Caco-2 (cell line): ENCODE measurements around the gene GOLM1. TPM values are rescaled to one million over a fixed set of nuclear protein-coding genes. Genes with fewer than 3 reads are reported as not detected.

Experiments
- BruUV-seq: library from RNA; stranded (reverse); fragments of 400-500 nt; replicated peaks from 2 replicates; lab custom pipeline; 2021; lab: Mats Ljungman, UMichigan
- CTCF ChIA-PET: fragments of 300-600 bp; sonication (Branson Sonifier 250); formaldehyde crosslinking; loops from one replicate; lab custom pipeline; 2022; ENCODE audit warnings: antibody characterized with exemption; lab: Charles Lee
- POLR2A ChIA-PET: fragments of 300-600 bp; sonication (Branson Sonifier 250); formaldehyde crosslinking; loops from one replicate; lab custom pipeline; 2022; ENCODE audit warnings: antibody characterized with exemption; lab: Charles Lee
- DNase-seq, 2 experiments: peaks; one replicate each; pipeline versions ENCODE4 v3.0.0 to v3.0.0-alpha.2; 2020 to 2022
- H3K27me3 ChIP-seq: replicated peaks from 2 replicates; pipeline ENCODE4 v1.6.0; 2011; ENCODE audit warnings: low read length; ENCODE audit not compliant: control insufficient read depth, insufficient read depth
- H3K36me3 ChIP-seq: 2 replicates; pipeline ENCODE4 v1.5.1; 2011; ENCODE audit warnings: low read length; ENCODE audit not compliant: control insufficient read depth, insufficient read depth
- H3K4me1 ChIP-seq: fragments of 250-450 bp; sonication (Bioruptor Pico); 2 replicates; pipeline ENCODE4 v1.5.1; 2020; ENCODE audit warnings: mild to moderate bottlenecking
- H3K4me3 ChIP-seq: 2 replicates; pipeline ENCODE4 v1.5.1; 2011; ENCODE audit warnings: low read depth, mild to moderate bottlenecking, control low read depth, low read length
- H3K9me3 ChIP-seq: fragments of 250-450 bp; sonication (Bioruptor Pico); 2 replicates; pipeline ENCODE4 v1.5.1; 2020; ENCODE audit warnings: mild to moderate bottlenecking, moderate library complexity
- H3K27ac Mint-ChIP-seq: one replicate; pipeline ENCODE4 v1.8.0; 2022; ENCODE audit warnings: mixed read lengths; ENCODE audit not compliant: unreplicated experiment
- H3K27me3 Mint-ChIP-seq: one replicate; pipeline ENCODE4 v1.8.0; 2022; ENCODE audit warnings: mixed read lengths; ENCODE audit not compliant: insufficient read depth, unreplicated experiment
- H3K36me3 Mint-ChIP-seq: one replicate; pipeline ENCODE4 v1.8.0; 2022; ENCODE audit warnings: mild to moderate bottlenecking, mixed read lengths; ENCODE audit not compliant: insufficient read depth, unreplicated experiment
- H3K4me1 Mint-ChIP-seq: one replicate; pipeline ENCODE4 v1.8.0; 2022; ENCODE audit warnings: low read depth, mixed read lengths; ENCODE audit not compliant: unreplicated experiment
- H3K4me3 Mint-ChIP-seq: one replicate; pipeline ENCODE4 v1.8.0; 2022; ENCODE audit warnings: mild to moderate bottlenecking, moderate library complexity, mixed read lengths; ENCODE audit not compliant: unreplicated experiment
- H3K9me3 Mint-ChIP-seq: one replicate; pipeline ENCODE4 v1.8.0; 2022; ENCODE audit warnings: mixed read lengths; ENCODE audit not compliant: unreplicated experiment
- intact Hi-C: fragments of 100-400 bp; cut with micrococcal nuclease; formaldehyde crosslinking; loops from one replicate; pipeline ENCODE4 v1.10.0; 2022; ENCODE audit not compliant: unreplicated experiment
- total RNA-seq: library from RNA; stranded (reverse); gene quantifications from 2 replicates; pipeline ENCODE4 v1.2.3, GENCODE V29; 2022
- TF ChIP-seq, protein P1 (sequence below), 2 experiments: fragments of 200-600 bp in 1 of 2; IDR thresholded peaks; 1 replicate in 1 of 2; 2 replicates in 1 of 2; pipeline versions ENCODE4 v1.5.1 to v1.8.0; 2011 to 2022; ENCODE audit warnings: antibody characterized with exemption in 1 of 2, control low read depth in 1 of 2, inconsistent platforms in 1 of 2, low read depth in 1 of 2, low read length in 1 of 2, mild to moderate bottlenecking in 1 of 2, moderate library complexity in 1 of 2; ENCODE audit not compliant: insufficient read depth in 1 of 2, severe bottlenecking in 1 of 2, unreplicated experiment in 1 of 2

The GOLM1 gene
- total RNA-seq, 1 experiment from 2014 or later, result 53.6 TPM

DNA sequence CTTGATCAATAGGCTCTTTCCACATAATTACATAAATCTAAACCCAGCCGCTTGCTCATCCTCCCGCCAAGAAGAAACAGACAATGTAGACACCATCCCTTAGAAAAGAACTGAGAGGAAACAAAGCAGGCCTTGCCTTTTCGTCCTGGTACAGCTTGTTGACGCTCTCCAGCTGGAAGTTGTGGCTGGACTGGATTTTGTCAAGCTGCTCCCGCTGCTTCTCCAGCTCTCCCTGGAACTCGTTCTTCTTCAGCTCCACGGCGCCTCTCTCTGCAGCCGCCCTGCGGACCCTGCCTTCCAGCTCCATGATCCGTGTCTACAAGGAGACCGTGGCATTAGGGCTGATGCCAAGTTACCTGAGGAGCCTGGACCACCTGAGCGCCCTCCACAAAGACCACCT is 22.1 kb downstream of the GOLM1 start:
- Histone ChIP-seq H3K9me3 (no peaks in the 10 kb centered on the region), H3K4me1 (no peaks in the 10 kb centered on the region), H3K4me3 (no peak overlapping the region), H3K27me3 (no peaks in the 10 kb centered on the region), H3K36me3 (no peaks in the 10 kb centered on the region; the same call in 1 of the 2 replicates)
- Mint-ChIP-seq H3K36me3 (no peaks in the 10 kb centered on the region), H3K27me3 (no peaks in the 10 kb centered on the region), H3K9me3 (no peaks in the 10 kb centered on the region), H3K27ac (no peak overlapping the region), H3K4me1 (peaks cover 8% of the 10 kb centered on the region), H3K4me3 (no peak overlapping the region)
- POLR2A ChIA-PET, result no interaction called here
- TF ChIP-seq, protein P1, sequence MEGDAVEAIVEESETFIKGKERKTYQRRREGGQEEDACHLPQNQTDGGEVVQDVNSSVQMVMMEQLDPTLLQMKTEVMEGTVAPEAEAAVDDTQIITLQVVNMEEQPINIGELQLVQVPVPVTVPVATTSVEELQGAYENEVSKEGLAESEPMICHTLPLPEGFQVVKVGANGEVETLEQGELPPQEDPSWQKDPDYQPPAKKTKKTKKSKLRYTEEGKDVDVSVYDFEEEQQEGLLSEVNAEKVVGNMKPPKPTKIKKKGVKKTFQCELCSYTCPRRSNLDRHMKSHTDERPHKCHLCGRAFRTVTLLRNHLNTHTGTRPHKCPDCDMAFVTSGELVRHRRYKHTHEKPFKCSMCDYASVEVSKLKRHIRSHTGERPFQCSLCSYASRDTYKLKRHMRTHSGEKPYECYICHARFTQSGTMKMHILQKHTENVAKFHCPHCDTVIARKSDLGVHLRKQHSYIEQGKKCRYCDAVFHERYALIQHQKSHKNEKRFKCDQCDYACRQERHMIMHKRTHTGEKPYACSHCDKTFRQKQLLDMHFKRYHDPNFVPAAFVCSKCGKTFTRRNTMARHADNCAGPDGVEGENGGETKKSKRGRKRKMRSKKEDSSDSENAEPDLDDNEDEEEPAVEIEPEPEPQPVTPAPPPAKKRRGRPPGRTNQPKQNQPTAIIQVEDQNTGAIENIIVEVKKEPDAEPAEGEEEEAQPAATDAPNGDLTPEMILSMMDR (IDR thresholded peaks at IDR 0.05; ENCODE audit: insufficient read depth in 1 of 2, low read depth in 1 of 2, low read length in 1 of 2, severe bottlenecking in 1 of 2, unreplicated experiment in 1 of 2), result no peak
- intact Hi-C loops, result no loop called here
- CTCF ChIA-PET, result no interaction called here
- BruUV-seq, result no TSS peak
- no peak for DNase-seq

DNA sequence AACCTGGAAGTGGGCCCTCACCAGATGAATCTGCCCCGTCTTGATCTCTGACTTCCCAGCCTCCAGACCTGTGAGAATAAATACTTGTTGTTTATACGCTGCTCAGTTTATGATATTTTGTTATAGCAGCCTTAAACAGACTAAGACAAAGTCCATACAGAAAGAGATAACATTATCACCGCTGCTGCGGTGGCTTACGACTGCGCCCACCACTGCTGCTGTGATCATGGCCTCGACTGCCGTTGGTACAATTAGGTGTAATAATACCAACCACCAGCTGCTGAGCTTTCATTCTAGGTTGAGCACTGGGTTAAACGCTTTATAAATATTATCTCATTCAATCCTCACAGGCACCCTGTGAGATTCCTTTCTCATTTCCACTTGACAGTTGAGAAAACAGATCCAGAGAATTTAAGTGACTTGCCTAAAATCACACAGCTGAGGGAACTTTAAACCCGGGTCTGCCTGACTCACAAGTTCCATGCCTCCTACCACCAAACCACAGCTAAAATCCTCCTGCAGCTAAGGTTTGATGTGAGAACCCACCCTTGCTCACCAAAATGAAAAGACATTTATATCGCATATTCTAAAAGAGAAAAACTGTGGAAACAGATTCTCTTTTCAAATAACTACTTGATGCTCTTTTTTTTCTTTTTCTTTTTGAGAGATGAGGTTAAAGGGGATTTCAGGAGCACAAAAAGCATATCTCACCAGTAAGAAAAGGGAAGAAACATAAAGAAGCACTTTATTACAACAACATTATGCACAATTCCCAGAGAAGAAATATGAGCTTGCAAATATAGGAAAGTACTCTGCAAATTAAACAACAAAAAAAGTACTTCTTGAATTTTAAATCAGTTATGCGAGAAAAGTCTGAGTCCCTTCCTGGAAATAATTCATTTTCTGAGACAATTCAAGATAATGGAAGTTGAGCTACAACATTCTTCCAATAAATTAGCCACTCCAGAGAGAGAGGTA is 23.9 kb downstream of the GOLM1 start:
- Mint-ChIP-seq H3K4me3 (no peak overlapping the region), H3K9me3 (no peaks in the 10 kb centered on the region), H3K36me3 (no peaks in the 10 kb centered on the region), H3K27ac (no peak overlapping the region), H3K27me3 (no peaks in the 10 kb centered on the region), H3K4me1 (peaks cover 8% of the 10 kb centered on the region)
- TF ChIP-seq, protein P1 (IDR thresholded peaks at IDR 0.05; ENCODE audit: insufficient read depth in 1 of 2, low read depth in 1 of 2, low read length in 1 of 2, severe bottlenecking in 1 of 2, unreplicated experiment in 1 of 2), result no peak
- BruUV-seq, result no TSS peak
- DNase-seq, result no peak
- H3K36me3 ChIP-seq, result no peaks in the 10 kb centered on the region; the same call in 1 of the 2 replicates
- no peaks in the 10 kb centered on the region for H3K27me3 ChIP-seq
- ChIA-PET CTCF (interaction anchor here (0.7 kb wide), 1 partner anchor 197 kb away, joined by 3 read pairs; no protein-coding TSS in a partner anchor), POLR2A (no interaction called here)
- no peaks in the 10 kb centered on the region for H3K4me1 ChIP-seq
- H3K4me3 ChIP-seq, result no peak overlapping the region
- no peaks in the 10 kb centered on the region for H3K9me3 ChIP-seq
- intact Hi-C loops, result no loop called here

DNA sequence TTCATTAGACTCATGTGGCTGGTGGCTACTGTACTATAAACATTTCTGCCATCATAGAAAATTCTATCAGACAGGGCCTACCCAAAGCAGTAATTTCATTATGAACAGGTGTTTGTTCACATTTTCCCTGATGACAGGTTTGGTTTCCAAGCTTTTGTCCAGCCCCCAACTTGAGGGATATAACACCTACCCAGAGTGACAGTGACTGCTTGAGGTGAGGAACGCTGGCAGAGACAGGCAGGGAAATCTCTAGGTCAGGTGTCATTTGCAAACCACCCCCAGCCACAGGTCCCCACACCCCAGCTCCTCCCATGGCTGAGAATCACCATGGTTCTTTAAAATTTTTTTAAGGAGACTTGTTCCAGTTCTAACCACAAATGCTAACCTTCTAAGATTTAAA is 25.5 kb downstream of the GOLM1 start:
- no peaks in the 10 kb centered on the region for H3K27me3 Mint-ChIP-seq
- no peaks in the 10 kb centered on the region for H3K4me1 ChIP-seq
- H3K4me1 Mint-ChIP-seq, result peaks cover 8% of the 10 kb centered on the region
- TF ChIP-seq, protein P1 (IDR thresholded peaks at IDR 0.05; ENCODE audit: insufficient read depth in 1 of 2, low read depth in 1 of 2, low read length in 1 of 2, severe bottlenecking in 1 of 2, unreplicated experiment in 1 of 2), result no peak
- no peak overlapping the region for H3K4me3 ChIP-seq
- no peaks in the 10 kb centered on the region for H3K9me3 Mint-ChIP-seq
- H3K36me3 Mint-ChIP-seq, result no peaks in the 10 kb centered on the region
- ChIA-PET CTCF (interaction anchor here (0.7 kb wide), 1 partner anchor 107 kb away, joined by 7 read pairs; no protein-coding TSS in a partner anchor), POLR2A (no interaction called here)
- intact Hi-C loops, result no loop called here
- no peaks in the 10 kb centered on the region for H3K27me3 ChIP-seq
- no peaks in the 10 kb centered on the region for H3K9me3 ChIP-seq
- H3K4me3 Mint-ChIP-seq, result no peak overlapping the region
- no TSS peak for BruUV-seq
- no peak for DNase-seq
- no peaks in the 10 kb centered on the region; the same call in 1 of the 2 replicates for H3K36me3 ChIP-seq
- H3K27ac Mint-ChIP-seq, result no peak overlapping the region
